Right atrium auricular region (tissue), 2 donors: ENCODE results near the gene SOX11. TPM values are rescaled to one million over a fixed set of nuclear protein-coding genes. Genes with fewer than 3 reads are reported as not detected.

Experiments used
- DNase-seq: peaks from one replicate; pipeline ENCODE4 v3.0.0-alpha.2; 2019; ENCODE audit warnings: low spot score
- H3K27ac ChIP-seq, 2 donors: fragments of 200-600 bp; sonication (generic); 1 replicate in 1 of 2; 2 replicates in 1 of 2; pipeline ENCODE4 v1.5.1; 2016 to 2019
- H3K27me3 ChIP-seq, 2 donors: fragments of 200-600 bp; sonication (generic); one replicate each; pipeline versions ENCODE4 v1.5.1 to v1.6.0; 2017 to 2019
- H3K36me3 ChIP-seq: fragments of 200-600 bp; sonication (generic); one replicate; pipeline ENCODE4 v1.5.1; 2016
- H3K4me1 ChIP-seq, 2 donors: fragments of 200-600 bp; sonication (generic); one replicate each; pipeline versions ENCODE4 v1.5.1 to v1.6.0; 2017 to 2019
- H3K4me3 ChIP-seq, 2 donors: fragments of 200-600 bp; sonication (generic); 1 replicate in 1 of 2; 2 replicates in 1 of 2; pipeline ENCODE4 v1.5.1; 2017 to 2019; ENCODE audit warnings: mild to moderate bottlenecking in 1 of 2, moderate library complexity in 1 of 2
- H3K9me3 ChIP-seq, 2 donors: fragments of 200-600 bp; sonication (generic); one replicate each; pipeline ENCODE4 v1.5.1; 2019
- CTCF ChIP-seq, 2 donors: fragments of 200-600 bp; sonication (generic); IDR thresholded peaks; one replicate each; pipeline ENCODE4 v1.5.1; 2019; ENCODE audit warnings: antibody characterized with exemption in 2 of 2
- total RNA-seq, 2 donors: library from RNA; depleted of rRNA; stranded (reverse); fragments of >200 nt; gene quantifications; one replicate each; pipeline ENCODE4 v1.1.0, GENCODE V29; 2016

The SOX11 gene
- total RNA-seq, 2 donors from 2014 or later, result 0.11 to 0.71 TPM

DNA sequence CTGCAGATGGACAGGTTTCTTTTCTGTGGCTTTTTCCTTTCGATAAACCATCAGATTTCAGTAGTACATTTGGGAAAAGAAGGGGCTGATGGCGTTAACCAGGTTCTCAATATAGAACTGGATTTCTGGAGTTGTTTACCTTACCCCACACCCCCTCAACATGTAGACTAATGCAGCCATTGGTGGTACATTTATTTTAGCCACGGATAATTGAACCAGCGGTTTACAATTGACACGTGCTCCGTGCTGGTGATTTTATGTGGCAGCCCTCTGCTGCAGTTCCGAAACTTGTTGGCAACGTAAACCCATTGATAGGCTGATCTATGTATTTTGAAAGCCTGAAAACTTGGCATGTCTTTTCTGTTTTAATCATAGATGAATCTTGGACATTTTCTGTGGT lies 5.4 kb downstream of the SOX11 start:
- peak overlapping the region; percentile 22 to 47 for H3K4me3 ChIP-seq
- no peak for TF ChIP-seq CTCF (IDR thresholded peaks at IDR 0.05)
- H3K27ac ChIP-seq, result peak overlapping the region in 1 of 2 donors; percentile 84
- H3K27me3 ChIP-seq, result peaks cover 0 to 42% of the 10 kb centered on the region in 2 donors
- no peaks in the 10 kb centered on the region for H3K36me3 ChIP-seq
- peaks cover 0 to 35% of the 10 kb centered on the region in 2 donors for H3K4me1 ChIP-seq
- no peaks in the 10 kb centered on the region for H3K9me3 ChIP-seq
- DNase-seq, result no peak

DNA sequence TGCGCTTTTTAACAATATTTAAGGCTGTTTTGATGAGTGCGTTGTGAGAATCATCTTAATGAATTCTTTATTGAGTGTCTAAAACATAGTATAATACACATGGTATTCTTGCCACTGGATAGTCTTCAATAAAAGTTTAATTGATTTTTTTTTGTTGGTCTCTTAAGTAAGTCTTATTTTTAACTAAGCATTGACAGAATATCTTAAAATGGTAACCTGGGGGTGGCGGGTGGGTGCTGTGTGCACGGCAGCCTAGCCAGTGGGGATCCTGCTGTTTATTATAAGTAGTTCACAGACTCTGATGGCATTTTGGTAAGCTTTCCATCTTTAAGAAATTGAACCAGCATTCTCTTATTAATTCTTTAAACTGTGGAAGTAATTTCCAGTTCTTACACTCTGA lies 6.0 kb downstream of the SOX11 start:
- peaks cover 0 to 38% of the 10 kb centered on the region in 2 donors for H3K27me3 ChIP-seq
- no peak overlapping the region for H3K27ac ChIP-seq
- peaks cover 0 to 29% of the 10 kb centered on the region in 2 donors for H3K4me1 ChIP-seq
- no peaks in the 10 kb centered on the region for H3K36me3 ChIP-seq
- no peak for TF ChIP-seq CTCF (IDR thresholded peaks at IDR 0.05)
- no peak for DNase-seq
- no peaks in the 10 kb centered on the region for H3K9me3 ChIP-seq
- H3K4me3 ChIP-seq, result no peak overlapping the region

DNA sequence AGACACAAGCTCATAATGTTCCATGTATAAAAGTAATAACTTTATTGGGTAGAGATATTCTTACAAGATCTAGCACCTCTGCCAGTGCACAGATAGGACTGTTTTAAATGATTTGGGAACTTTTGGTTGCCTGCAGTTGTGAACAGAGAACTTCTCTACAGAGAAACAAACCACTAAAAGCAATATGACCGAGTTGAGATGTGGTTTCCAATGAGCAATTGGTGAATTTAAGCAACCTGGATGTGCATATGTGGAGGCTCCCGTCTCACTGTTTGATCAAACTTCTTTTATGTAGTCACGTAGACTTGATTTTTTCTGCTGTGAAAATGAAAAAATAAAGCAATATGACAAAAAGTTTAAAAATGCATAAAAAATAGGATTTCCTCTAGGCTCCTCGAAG lies 7.8 kb downstream of the SOX11 start:
- no peaks in the 10 kb centered on the region for H3K36me3 ChIP-seq
- no peak for DNase-seq
- no peak overlapping the region for H3K4me3 ChIP-seq
- no peak overlapping the region for H3K27ac ChIP-seq
- H3K27me3 ChIP-seq, result peaks cover 0 to 33% of the 10 kb centered on the region in 2 donors
- peaks cover 0 to 18% of the 10 kb centered on the region in 2 donors for H3K4me1 ChIP-seq
- no peak for TF ChIP-seq CTCF (IDR thresholded peaks at IDR 0.05)
- no peaks in the 10 kb centered on the region for H3K9me3 ChIP-seq

- DNase-seq, result no peak
- Histone ChIP-seq H3K27ac (no peak overlapping the region), H3K27me3 (peaks cover 0 to 31% of the 10 kb centered on the region in 2 donors), H3K4me1 (peaks cover 0 to 18% of the 10 kb centered on the region in 2 donors), H3K9me3 (no peaks in the 10 kb centered on the region), H3K4me3 (no peak overlapping the region), H3K36me3 (no peaks in the 10 kb centered on the region)
- no peak for TF ChIP-seq CTCF (IDR thresholded peaks at IDR 0.05)
Observed at GRCh38 chr2:5700551-5700950, 8.4 kb downstream of the SOX11 start.

- peaks cover 0 to 11% of the 10 kb centered on the region in 2 donors for H3K4me1 ChIP-seq
- H3K36me3 ChIP-seq, result no peaks in the 10 kb centered on the region
- H3K9me3 ChIP-seq, result no peaks in the 10 kb centered on the region
- no peak for TF ChIP-seq CTCF (IDR thresholded peaks at IDR 0.05)
- no peak overlapping the region for H3K4me3 ChIP-seq
- no peak for DNase-seq
- H3K27me3 ChIP-seq, result peaks cover 0 to 24% of the 10 kb centered on the region in 2 donors
- no peak overlapping the region for H3K27ac ChIP-seq
Observed at GRCh38 chr2:5701266-5701665, 9.1 kb downstream of the SOX11 start.

DNA sequence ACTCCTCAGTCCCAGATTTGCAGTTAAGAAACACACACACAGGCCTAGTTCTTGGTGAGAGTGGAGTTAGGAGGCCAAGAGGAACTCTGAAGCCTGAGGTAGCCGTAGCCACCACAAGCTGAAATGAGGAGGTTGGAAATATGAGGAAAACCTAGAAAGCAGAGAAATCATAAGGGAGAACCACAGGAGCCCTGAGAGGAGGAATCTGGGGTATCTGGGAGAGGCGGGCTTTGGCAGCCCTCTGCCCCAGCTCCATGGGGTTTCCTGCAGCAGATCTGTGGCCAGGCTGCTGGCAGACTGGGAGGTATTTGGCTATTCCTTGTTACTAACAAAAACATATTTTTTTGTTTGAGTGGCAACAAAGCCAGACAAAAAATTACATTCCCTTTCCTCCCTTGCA lies 11.0 kb downstream of the SOX11 start:
- no peak for TF ChIP-seq CTCF (IDR thresholded peaks at IDR 0.05)
- H3K4me1 ChIP-seq, result no peaks in the 10 kb centered on the region
- no peaks in the 10 kb centered on the region for H3K9me3 ChIP-seq
- no peak for DNase-seq
- H3K4me3 ChIP-seq, result no peak overlapping the region
- H3K36me3 ChIP-seq, result no peaks in the 10 kb centered on the region
- peaks cover 0 to 9% of the 10 kb centered on the region in 2 donors for H3K27me3 ChIP-seq
- no peak overlapping the region for H3K27ac ChIP-seq
